Fibroblast of villous mesenchyme (primary cell): ENCODE results near the gene TMEM256. TPM values are rescaled to one million over a fixed set of nuclear protein-coding genes. Genes with fewer than 3 reads are reported as not detected.

Experiments
- DNase-seq: peaks from one replicate; pipeline ENCODE4 v3.0.0-alpha.2; 2010; ENCODE audit warnings: low read depth
- H3K4me3 ChIP-seq: 2 replicates; pipeline ENCODE4 v1.5.1; 2011; ENCODE audit warnings: low read depth, mild to moderate bottlenecking, low read length
- CTCF ChIP-seq: IDR thresholded peaks from 2 replicates; pipeline ENCODE4 v1.5.1; 2012; ENCODE audit warnings: low read depth, mild to moderate bottlenecking, low read length; ENCODE audit not compliant: insufficient read depth
- total RNA-seq: library from RNA; depleted of rRNA; stranded (reverse); fragments of >200 nt; gene quantifications from 2 replicates; pipeline ENCODE4 v1.2.3, GENCODE V29; 2012

TMEM256 gene
- total RNA-seq, 1 donor, result 162 TPM

- TF ChIP-seq CTCF, result no peak
- peak overlapping the region; percentile 30 for H3K4me3 ChIP-seq
- no peak for DNase-seq
These were observed 33.5 kb upstream of the TMEM256 start for GRCh38 chr17:7437369-7437863.

DNA sequence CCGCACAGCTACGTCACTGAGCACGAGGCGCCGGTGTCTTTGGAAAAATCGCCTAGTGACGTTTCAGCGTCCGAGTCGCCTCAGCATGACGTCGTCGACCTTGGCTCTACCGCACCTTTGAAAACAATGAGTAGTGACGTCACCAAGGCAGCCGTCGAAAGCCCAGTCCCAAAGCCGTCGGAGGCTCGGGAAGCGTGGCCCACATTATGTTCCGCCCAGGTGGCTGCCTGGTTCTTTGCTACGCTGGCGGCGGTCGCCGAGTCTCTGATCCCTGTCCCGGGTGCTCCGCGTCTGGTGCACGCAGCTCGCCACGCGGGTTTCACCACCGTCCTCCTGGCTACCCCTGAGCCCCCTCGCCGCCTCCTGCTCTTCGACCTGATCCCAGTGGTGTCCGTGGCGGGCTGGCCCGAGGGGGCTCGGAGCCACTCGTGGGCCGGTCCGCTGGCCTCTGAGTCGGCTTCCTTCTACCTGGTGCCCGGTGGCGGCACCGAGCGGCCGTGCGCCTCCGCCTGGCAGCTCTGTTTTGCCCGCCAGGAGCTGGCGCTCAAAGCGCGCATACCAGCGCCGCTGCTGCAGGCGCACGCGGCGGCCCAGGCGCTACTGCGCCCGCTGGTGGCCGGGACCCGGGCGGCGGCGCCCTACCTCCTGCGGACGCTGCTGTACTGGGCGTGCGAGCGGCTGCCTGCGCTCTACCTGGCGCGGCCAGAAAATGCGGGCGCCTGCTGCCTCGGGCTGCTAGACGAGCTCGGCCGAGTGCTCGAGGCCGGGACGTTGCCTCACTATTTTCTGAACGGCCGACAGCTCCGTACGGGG, 32.9 kb upstream of the TMEM256 start:
- peak; percentile 68 for TF ChIP-seq CTCF
- DNase-seq, result peak; percentile 73
- peak overlapping the region; percentile 48 for H3K4me3 ChIP-seq

GRCh38 chr17:7435676-7436555, 32.0 kb upstream of the TMEM256 start:
- peak overlapping the region; percentile 69 for H3K4me3 ChIP-seq
- peak; percentile 24 for DNase-seq
- peak; percentile 14 for TF ChIP-seq CTCF

DNA sequence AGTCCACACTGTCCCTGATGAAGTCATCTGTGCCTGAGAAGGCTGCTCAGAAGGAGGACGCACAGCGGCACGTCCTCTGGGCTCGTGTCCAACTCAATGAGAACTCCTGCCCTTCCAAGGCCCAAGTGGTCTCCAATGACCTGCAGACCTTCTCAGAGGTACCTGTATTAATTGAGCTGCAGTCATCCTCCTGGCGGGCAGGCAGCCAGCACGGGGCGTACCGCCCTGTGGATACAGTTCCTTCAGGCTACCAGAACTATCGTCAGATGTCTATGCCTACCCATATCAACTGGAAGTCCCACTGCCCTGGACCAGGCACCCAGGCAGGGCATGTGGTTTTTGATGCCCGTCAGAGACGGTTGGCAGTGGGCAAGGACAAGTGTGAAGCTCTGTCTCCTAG, 28.4 kb upstream of the TMEM256 start:
- no peak for TF ChIP-seq CTCF
- DNase-seq, result no peak
- H3K4me3 ChIP-seq, result no peak overlapping the region

DNA sequence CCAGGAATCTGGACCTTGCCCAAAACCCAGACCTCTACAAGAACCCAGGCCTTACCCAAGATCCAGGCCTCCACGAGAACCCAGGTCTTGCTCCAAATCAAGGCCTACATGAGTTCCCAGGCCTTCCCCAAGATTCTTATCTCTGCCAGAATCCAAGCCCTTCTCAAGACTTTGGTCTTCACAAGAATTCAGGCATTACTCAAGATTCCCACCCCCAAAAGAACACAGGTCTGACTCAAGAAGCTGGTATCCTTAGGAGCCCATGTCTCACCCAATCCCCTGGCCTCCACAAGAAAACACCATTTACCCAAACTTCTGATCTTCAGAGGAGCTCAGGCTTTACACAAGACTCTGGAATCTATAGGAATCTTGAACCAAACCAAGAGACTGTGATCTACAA, 27.3 kb upstream of the TMEM256 start:
- DNase-seq, result no peak
- no peak for TF ChIP-seq CTCF
- no peak overlapping the region for H3K4me3 ChIP-seq

GRCh38 chr17:7429722-7430121, 25.8 kb upstream of the TMEM256 start:
- no peak overlapping the region for H3K4me3 ChIP-seq
- no peak for TF ChIP-seq CTCF
- no peak for DNase-seq
